Epithelial cell of prostate (primary cell): ENCODE results near the gene NMT1.

Experiments
- DNase-seq: peaks from one replicate; pipeline ENCODE4 v3.0.0-alpha.2; 2011; ENCODE audit warnings: low read depth, low spot score
- H3K27ac ChIP-seq: fragments of 450-650 bp; 2 replicates; pipeline ENCODE4 v1.5.1; 2017; ENCODE audit warnings: mild to moderate bottlenecking

The NMT1 gene

GRCh38 chr17:45146890-45147580, 85.9 kb downstream of the NMT1 start:
- H3K27ac ChIP-seq: peak overlapping the region; percentile 95
- DNase-seq: no peak

GRCh38 chr17:45147581-45148182, 86.6 kb downstream of the NMT1 start:
- peak; percentile 80 for DNase-seq
- peak overlapping the region; percentile 95 for H3K27ac ChIP-seq

- H3K27ac ChIP-seq: peak within 1 kb of the TSS; percentile 95
These were observed 87.3 kb downstream of the NMT1 start, which contains the start of gene HEXIM1 for GRCh38 chr17:45148183-45149036. TSS of gene HEXIM1 (plus strand) at chr17:45148475. CDS start at chr17:45149191, 716 bp downstream.

GRCh38 chr17:45149037-45149668, 88.0 kb downstream of the NMT1 start:
- DNase-seq: no peak
- H3K27ac ChIP-seq: peak overlapping the region; percentile 95

More at GRCh38 chr17:45148183-45149036, 87.3 kb downstream of the NMT1 start, which contains the start of gene HEXIM1:
- peak; percentile 97 for DNase-seq

- H3K27ac ChIP-seq: peak overlapping the region; percentile 95
- DNase-seq: no peak
These were observed 88.8 kb downstream of the NMT1 start for GRCh38 chr17:45149669-45150664.

- H3K27ac ChIP-seq: peak overlapping the region; percentile 95
- DNase-seq: no peak
These were observed 90.0 kb downstream of the NMT1 start for GRCh38 chr17:45150911-45151809.

GRCh38 chr17:45155029-45155428, 93.9 kb downstream of the NMT1 start:
- no peak overlapping the region for H3K27ac ChIP-seq
- no peak for DNase-seq

- no peak overlapping the region for H3K27ac ChIP-seq
- DNase-seq: no peak
These were observed 94.4 kb downstream of the NMT1 start for GRCh38 chr17:45155483-45155882.

GRCh38 chr17:45156242-45156641, 95.1 kb downstream of the NMT1 start:
- no peak for DNase-seq
- no peak overlapping the region for H3K27ac ChIP-seq
